SIG-M5 (cell line): ENCODE data around the gene PGPEP1.
"Not testable (repeated sequence)": the region's sequence is repeated elsewhere in the genome, so short reads cannot be mapped to it uniquely, and the experiment has no call there.

ENCODE experiments used
- DNase-seq: peaks from one replicate; lab custom pipeline; 2025; lab: John Stamatoyannopoulos, UW

Gene PGPEP1

GRCh38 chr19:18332917-18333530 is 7.4 kb upstream of the PGPEP1 start:
- DNase-seq = no peak

GRCh38 chr19:18333680-18334079 is 6.7 kb upstream of the PGPEP1 start:
- DNase-seq = no peak

- no peak for DNase-seq
Measured at GRCh38 chr19:18336121-18336520, 4.3 kb upstream of the PGPEP1 start.

GRCh38 chr19:18338541-18338940 is 1.9 kb upstream of the PGPEP1 start:
- DNase-seq = no peak

- no peak for DNase-seq
Measured at GRCh38 chr19:18339723-18340122, 675 bp upstream of the PGPEP1 start.

- no peak for DNase-seq
Measured at GRCh38 chr19:18340990-18341868, 831 bp downstream of the PGPEP1 start.

- no peak for DNase-seq
Measured at GRCh38 chr19:18342090-18342632, 1.8 kb downstream of the PGPEP1 start.

GRCh38 chr19:18344582-18344950 is 4.2 kb downstream of the PGPEP1 start:
- no peak for DNase-seq

GRCh38 chr19:18345296-18345695 is 4.9 kb downstream of the PGPEP1 start:
- DNase-seq = no peak

GRCh38 chr19:18346091-18346490 is 5.7 kb downstream of the PGPEP1 start:
- no peak for DNase-seq

GRCh38 chr19:18348171-18348570 is 7.8 kb downstream of the PGPEP1 start:
- DNase-seq = no peak

GRCh38 chr19:18348818-18349339 is 8.5 kb downstream of the PGPEP1 start:
- DNase-seq = not testable (repeated sequence)

- DNase-seq = no peak
Measured at GRCh38 chr19:18349524-18350128, 9.2 kb downstream of the PGPEP1 start.

- no peak for DNase-seq
Measured at GRCh38 chr19:18350490-18350889, 10.1 kb downstream of the PGPEP1 start.

- no peak for DNase-seq
Measured at GRCh38 chr19:18351544-18351943, 11.1 kb downstream of the PGPEP1 start.

GRCh38 chr19:18353378-18354005 is 13.1 kb downstream of the PGPEP1 start:
- DNase-seq = no peak

GRCh38 chr19:18354743-18355142 is 14.3 kb downstream of the PGPEP1 start:
- not testable (repeated sequence) for DNase-seq

GRCh38 chr19:18357041-18357440 is 16.6 kb downstream of the PGPEP1 start:
- DNase-seq = no peak

GRCh38 chr19:18361646-18362045 is 21.2 kb downstream of the PGPEP1 start:
- DNase-seq = no peak

GRCh38 chr19:18362934-18363542 is 22.6 kb downstream of the PGPEP1 start:
- no peak for DNase-seq

- DNase-seq = no peak
Measured at GRCh38 chr19:18363787-18364186, 23.4 kb downstream of the PGPEP1 start.
